GM12873 (cell line): ENCODE measurements around the gene ZNF19.

Experiments
- CTCF ChIP-seq: IDR thresholded peaks from 2 replicates; pipeline ENCODE4 v1.5.1; 2012; ENCODE audit warnings: low read depth, mild to moderate bottlenecking, moderate library complexity, low read length, control low read depth; ENCODE audit not compliant: insufficient read depth; ENCODE audit errors: missing control alignments

The ZNF19 gene

GRCh38 chr16:71490361-71490760 is 1.2 kb upstream of the ZNF19 start:
- no peak for TF ChIP-seq CTCF

- TF ChIP-seq CTCF: no peak
These were observed 4.9 kb downstream of the ZNF19 start for GRCh38 chr16:71484006-71484893.

- no peak for TF ChIP-seq CTCF
These were observed 6.6 kb downstream of the ZNF19 start for GRCh38 chr16:71482569-71482968.

- TF ChIP-seq CTCF: no peak
These were observed 8.2 kb downstream of the ZNF19 start for GRCh38 chr16:71480956-71481355.

GRCh38 chr16:71479420-71479819 is 9.7 kb downstream of the ZNF19 start:
- peak; percentile 53 for TF ChIP-seq CTCF

- no peak for TF ChIP-seq CTCF
These were observed 12.5 kb downstream of the ZNF19 start for GRCh38 chr16:71476457-71477124.

DNA sequence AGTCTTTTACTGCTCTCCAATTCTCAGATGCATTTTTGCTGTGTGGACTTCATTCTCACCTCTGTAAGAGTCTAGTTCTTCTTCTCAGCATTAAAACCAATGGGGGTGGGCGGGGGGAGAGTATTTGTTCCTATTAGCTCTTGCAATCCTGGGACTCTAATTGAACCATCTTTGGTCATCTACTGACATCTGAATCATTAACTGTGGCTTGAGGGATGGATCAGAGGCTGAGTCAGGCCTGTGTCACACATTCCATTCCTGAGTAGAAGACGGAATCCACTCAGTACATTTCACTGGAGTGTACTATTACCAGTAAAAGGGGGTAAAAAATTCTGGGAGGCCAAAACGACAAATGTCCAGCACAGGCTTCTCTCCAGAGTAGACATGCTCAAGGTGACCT is 14.3 kb downstream of the ZNF19 start:
- no peak for TF ChIP-seq CTCF
